DOHH2 (cell line): ENCODE data around the gene TAF10.

Source experiments
- EZH2phosphoT487 ChIP-seq: fragments of 200-600 bp; sonication (generic); IDR thresholded peaks from 2 replicates; pipeline ENCODE4 v1.6.1; 2017; ENCODE audit warnings: borderline replicate concordance, mild to moderate bottlenecking, antibody characterized with exemption, low read length, moderate library complexity, mixed read lengths
- TF ChIP-seq, protein P1 (sequence below): fragments of 200-600 bp; sonication (generic); IDR thresholded peaks from one replicate; pipeline ENCODE4 v1.5.1; 2014; ENCODE audit warnings: antibody characterized with exemption, mild to moderate bottlenecking, low read depth, low read length; ENCODE audit not compliant: poor library complexity, severe bottlenecking

DNA sequence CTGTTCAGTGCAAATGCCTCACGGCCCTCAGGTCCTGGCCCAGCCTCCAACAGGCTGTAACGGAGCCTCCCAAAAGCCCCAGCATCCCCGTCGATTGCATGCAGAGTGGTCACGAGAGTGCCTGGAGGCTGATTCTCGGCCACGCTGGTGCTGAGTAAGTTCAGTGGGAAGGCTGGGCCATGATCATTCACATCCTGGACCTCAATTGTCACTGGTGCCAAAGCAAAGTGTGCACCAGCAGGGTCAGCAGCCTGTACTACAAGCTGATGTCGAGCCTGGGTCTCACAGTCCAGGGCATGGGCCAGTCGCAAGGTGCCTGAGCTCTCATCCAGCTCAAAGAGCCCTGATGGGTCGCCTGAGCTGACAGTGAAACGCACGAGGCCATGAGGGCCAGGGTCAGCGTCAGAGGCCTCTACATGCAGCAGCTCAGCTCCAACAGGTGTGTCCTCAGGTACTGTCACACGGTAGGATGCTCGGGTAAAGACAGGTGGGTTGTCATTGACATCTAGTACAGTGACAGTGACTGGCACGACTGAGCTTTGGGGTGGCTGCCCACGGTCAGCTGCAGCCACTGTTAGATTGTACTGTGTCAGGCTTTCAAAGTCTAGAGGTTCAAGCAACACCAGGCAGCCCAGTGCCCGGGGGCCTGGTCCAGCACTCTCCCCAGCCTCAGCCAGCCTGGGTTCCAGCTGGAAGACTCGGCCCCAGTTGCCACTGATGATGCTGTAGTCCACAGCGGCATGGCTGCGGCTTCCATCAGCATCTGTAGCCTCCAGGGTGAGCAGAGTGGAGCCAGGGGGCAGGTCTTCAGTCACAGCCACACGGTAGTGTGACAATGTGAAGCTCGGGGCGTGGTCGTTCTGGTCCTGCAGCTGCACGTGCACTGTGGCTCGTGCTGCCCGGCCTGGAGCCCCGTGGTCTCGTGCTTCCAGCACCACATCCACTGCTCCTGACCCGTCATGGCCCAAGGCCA is 11.7 kb upstream of the TAF10 start:
- TF ChIP-seq, protein P1, sequence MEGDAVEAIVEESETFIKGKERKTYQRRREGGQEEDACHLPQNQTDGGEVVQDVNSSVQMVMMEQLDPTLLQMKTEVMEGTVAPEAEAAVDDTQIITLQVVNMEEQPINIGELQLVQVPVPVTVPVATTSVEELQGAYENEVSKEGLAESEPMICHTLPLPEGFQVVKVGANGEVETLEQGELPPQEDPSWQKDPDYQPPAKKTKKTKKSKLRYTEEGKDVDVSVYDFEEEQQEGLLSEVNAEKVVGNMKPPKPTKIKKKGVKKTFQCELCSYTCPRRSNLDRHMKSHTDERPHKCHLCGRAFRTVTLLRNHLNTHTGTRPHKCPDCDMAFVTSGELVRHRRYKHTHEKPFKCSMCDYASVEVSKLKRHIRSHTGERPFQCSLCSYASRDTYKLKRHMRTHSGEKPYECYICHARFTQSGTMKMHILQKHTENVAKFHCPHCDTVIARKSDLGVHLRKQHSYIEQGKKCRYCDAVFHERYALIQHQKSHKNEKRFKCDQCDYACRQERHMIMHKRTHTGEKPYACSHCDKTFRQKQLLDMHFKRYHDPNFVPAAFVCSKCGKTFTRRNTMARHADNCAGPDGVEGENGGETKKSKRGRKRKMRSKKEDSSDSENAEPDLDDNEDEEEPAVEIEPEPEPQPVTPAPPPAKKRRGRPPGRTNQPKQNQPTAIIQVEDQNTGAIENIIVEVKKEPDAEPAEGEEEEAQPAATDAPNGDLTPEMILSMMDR: no peak
- TF ChIP-seq EZH2phosphoT487: no peak
